IPS-18c (cell line): ENCODE data around the gene GRM7.

Experiments
- H3K4me3 ChIP-seq: 2 replicates; pipeline ENCODE4 v1.7.0; 2013; ENCODE audit warnings: low read depth, mild to moderate bottlenecking, low read length, moderate library complexity; ENCODE audit not compliant: insufficient read depth
- H3K9me3 ChIP-seq: one replicate; pipeline ENCODE4 v1.6.1; 2013; ENCODE audit warnings: mild to moderate bottlenecking, low read length, moderate library complexity; ENCODE audit not compliant: control insufficient read depth, insufficient read depth

The GRM7 gene

GRCh38 chr3:7444886-7445285 lies 584.0 kb downstream of the GRM7 start:
- no peak overlapping the region for H3K4me3 ChIP-seq
- no peaks in the 10 kb centered on the region for H3K9me3 ChIP-seq

- Histone ChIP-seq H3K4me3 (no peak overlapping the region), H3K9me3 (no peaks in the 10 kb centered on the region)
Observed at GRCh38 chr3:7445331-7445730, 584.4 kb downstream of the GRM7 start.

DNA sequence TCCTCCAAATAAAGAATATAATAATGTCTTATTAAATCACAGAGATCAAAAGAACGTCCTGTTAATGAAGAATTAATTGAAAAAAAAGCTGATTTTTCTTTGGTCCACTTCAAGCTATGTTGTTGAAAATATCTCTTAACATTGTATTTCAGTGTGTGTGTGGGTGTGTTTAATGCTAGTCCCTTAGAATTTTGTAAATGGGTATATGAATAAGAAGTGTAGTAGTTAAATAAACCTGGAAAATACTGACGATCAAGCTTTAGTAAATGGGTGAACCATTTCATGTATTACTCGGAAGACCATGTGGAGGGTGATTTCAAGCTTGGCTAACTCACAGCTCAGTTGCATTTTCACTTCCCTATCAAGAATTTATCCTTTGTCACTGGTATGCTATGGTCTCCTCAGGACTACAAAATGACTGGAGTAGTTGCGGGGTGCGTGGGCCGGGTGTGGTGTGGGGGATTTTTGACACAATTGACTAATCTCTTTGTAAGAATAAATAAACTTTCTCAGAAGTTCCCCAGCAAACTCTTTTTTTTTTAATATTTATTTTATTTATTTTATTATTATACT lies 586.4 kb downstream of the GRM7 start:
- Histone ChIP-seq H3K4me3 (no peak overlapping the region), H3K9me3 (no peaks in the 10 kb centered on the region)

- Histone ChIP-seq H3K9me3 (no peaks in the 10 kb centered on the region), H3K4me3 (no peak overlapping the region)
Observed at GRCh38 chr3:7456386-7456785, 595.5 kb downstream of the GRM7 start.

GRCh38 chr3:7461202-7461825 lies 600.4 kb downstream of the GRM7 start:
- no peak overlapping the region for H3K4me3 ChIP-seq
- H3K9me3 ChIP-seq = no peaks in the 10 kb centered on the region

DNA sequence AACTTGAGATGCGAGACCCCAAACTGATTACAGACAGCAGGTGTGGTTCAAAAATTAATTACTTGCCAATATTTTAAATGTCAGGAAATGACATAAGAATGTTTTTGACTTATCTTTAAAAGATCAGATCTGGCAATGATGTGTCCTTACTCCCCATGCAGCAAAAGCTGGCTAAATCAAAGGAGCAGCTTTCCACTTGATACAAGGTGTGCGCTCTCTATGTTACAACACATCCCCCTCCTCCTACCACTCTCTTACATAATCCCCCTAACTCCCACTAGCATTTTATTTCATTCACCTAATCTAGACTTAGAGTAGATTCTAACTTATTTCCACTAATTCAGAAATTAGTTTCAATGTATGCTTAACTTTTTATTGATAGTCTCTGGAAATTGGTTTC lies 609.0 kb downstream of the GRM7 start:
- Histone ChIP-seq H3K9me3 (no peaks in the 10 kb centered on the region), H3K4me3 (no peak overlapping the region)

GRCh38 chr3:7484636-7485035 lies 623.7 kb downstream of the GRM7 start:
- no peak overlapping the region for H3K4me3 ChIP-seq
- H3K9me3 ChIP-seq = no peaks in the 10 kb centered on the region

- H3K4me3 ChIP-seq = no peak overlapping the region
- no peaks in the 10 kb centered on the region for H3K9me3 ChIP-seq
Observed at GRCh38 chr3:7487763-7488162, 626.8 kb downstream of the GRM7 start.

DNA sequence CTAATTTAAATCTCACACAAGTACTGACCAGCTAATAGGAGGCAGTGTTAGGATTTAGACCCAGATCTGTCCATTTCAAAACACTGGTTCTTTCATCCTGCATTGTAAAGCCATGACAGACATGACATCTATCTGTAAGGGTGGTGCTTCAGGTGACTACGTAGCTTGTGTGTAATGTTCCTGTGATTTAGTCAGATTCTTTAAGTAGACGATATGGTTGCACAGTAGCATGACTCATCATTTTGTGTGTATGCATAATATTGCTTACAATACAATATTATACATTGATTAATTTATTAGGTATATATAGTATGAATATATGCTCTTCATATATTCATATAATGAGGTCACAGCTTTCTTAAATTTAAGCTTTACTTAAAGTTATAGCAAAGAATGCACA lies 628.5 kb downstream of the GRM7 start:
- H3K9me3 ChIP-seq = no peaks in the 10 kb centered on the region
- no peak overlapping the region for H3K4me3 ChIP-seq

- no peaks in the 10 kb centered on the region for H3K9me3 ChIP-seq
- H3K4me3 ChIP-seq = no peak overlapping the region
Observed at GRCh38 chr3:7498715-7499114, 637.8 kb downstream of the GRM7 start.

DNA sequence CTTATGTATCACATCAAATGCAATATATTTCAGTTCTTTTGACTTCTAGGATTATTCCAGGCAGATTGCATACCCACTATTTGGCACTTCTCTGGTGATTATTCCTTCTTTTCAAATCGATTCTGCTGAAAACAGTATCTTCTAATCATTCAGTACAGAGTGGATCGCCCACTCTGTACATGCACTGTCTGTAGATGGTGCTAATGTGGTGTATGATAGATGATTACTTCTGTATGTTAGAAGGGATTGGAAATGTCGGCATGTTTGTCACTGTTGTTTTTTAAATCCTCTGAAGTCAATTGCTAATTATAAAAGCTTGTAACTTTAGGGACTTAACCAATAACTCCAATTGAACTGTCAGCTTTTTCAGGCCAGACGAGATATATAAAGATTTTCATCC lies 642.5 kb downstream of the GRM7 start:
- no peaks in the 10 kb centered on the region for H3K9me3 ChIP-seq
- no peak overlapping the region for H3K4me3 ChIP-seq

GRCh38 chr3:7504886-7505775 lies 644.2 kb downstream of the GRM7 start:
- Histone ChIP-seq H3K4me3 (no peak overlapping the region), H3K9me3 (no peaks in the 10 kb centered on the region)

DNA sequence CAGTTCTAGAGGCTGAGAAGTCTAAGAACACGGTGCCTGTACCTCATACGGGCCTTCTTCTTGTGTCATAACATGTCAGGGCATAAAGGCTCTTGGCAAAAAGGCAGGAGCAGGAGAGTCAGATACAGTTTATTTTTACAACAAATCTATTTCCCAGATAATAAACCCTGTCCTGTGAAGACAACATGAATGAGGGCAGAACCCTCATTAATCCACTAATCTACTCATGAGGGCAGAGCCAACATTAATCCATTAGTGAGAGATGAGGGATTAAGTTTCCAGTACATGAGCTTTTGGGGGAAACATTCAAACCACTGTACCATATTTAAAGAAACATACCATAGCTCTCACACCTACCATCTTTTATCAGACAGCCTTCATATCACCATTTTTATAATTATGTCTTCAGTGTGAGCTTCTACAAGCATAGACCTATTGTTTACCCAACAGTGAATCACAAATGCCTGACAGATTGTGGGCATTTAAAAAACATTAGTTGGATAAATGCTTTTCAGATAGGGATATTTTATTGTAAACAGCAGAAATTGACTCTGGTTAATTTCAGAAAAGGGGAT lies 645.8 kb downstream of the GRM7 start:
- no peaks in the 10 kb centered on the region for H3K9me3 ChIP-seq
- H3K4me3 ChIP-seq = no peak overlapping the region

GRCh38 chr3:7508821-7509220 lies 647.9 kb downstream of the GRM7 start:
- Histone ChIP-seq H3K9me3 (no peaks in the 10 kb centered on the region), H3K4me3 (no peak overlapping the region)

DNA sequence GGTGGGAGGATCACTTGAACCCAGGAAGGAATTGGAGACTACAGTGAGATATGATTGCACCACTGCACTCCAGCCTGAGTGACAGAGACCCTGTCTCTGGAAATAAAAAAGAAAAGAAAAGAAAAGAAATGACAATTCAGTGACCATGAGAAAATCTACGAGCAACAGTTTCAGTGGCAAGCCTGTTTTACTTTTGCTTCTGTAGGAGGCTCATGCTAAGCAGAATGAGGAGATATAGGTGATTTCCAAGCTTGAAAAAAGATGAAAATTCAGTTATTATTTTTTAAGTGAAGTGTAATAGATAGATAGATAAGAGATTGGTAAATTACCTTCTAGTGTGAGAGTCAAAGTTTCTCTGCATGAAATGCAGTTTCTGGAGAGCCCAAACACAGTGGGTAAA lies 651.1 kb downstream of the GRM7 start:
- Histone ChIP-seq H3K4me3 (no peak overlapping the region), H3K9me3 (no peaks in the 10 kb centered on the region)

DNA sequence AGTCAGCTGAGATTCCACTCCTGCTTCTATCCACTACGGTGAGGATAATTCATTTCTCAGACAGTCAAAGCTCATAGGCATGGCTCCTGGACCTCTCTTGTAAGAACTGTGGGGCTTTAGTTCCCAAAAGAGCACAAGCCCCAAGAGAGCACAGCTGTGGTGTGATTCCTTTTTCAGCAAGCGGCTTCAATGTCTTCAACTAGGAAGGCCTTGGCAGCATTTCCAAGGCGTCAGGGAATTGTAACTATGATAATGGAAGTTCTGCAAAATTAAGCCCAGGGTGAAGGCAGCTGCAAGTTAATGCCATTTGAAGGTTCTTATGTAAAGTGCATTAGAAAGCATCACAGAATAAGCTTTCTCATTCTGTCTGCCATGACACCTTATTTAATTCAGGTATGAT lies 657.1 kb downstream of the GRM7 start:
- H3K4me3 ChIP-seq = no peak overlapping the region
- no peaks in the 10 kb centered on the region for H3K9me3 ChIP-seq

- Histone ChIP-seq H3K4me3 (no peak overlapping the region), H3K9me3 (no peaks in the 10 kb centered on the region)
Observed at GRCh38 chr3:7518456-7518855, 657.5 kb downstream of the GRM7 start.

DNA sequence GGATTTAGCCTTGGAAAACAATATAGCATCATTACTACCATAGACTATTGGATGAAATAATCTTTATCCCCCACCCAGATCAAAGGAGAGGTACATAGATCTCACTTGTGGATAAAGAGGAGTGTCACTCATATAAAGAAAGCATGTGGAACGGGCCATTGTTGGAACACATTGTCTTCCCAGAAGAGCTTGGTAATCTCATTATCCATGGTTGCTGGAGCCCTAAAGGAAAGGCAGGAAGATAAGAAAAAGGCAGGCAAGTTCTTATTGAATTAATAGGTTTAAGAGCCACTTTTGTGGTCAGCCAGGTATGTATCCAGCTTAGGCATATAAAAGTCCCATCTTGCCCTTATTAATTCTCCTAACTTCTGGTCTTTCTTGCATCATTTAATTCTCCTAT lies 659.1 kb downstream of the GRM7 start:
- Histone ChIP-seq H3K4me3 (no peak overlapping the region), H3K9me3 (no peaks in the 10 kb centered on the region)
